Measurements from ENCODE around the gene GYPC. TPM values are rescaled to one million over a fixed set of nuclear protein-coding genes. Genes with fewer than 3 reads are reported as not detected.

The GYPC gene
- total RNA-seq, 2 experiments from 2014 or later = 148 to 157 TPM

- no peak overlapping the region for H3K4me3 Mint-ChIP-seq
- ATAC-seq (ENCODE audit: poor library complexity) = no peak
These were observed 29.7 kb downstream of the GYPC start for GRCh38 chr2:126685629-126686028.

GRCh38 chr2:126686286-126686685 lies 30.3 kb downstream of the GYPC start:
- ChIA-PET CTCF (no interaction called here), POLR2A (no interaction called here)
- H3K27ac ChIP-seq (ENCODE audit: low read depth in 1 of 2, low read length in 2 of 2) = no peak overlapping the region
- no peak for TF ChIP-seq CTCF (IDR thresholded peaks at IDR 0.05)
- no peak overlapping the region for H3K4me3 ChIP-seq (ENCODE audit: low read length)
- peaks cover 2% of the 10 kb centered on the region for H3K9me3 Mint-ChIP-seq
- H3K27me3 Mint-ChIP-seq = no peaks in the 10 kb centered on the region
- DNase-seq = no peak
- H3K9me3 ChIP-seq (ENCODE audit: control insufficient read depth in 1 of 2, insufficient read depth in 1 of 2, low read length in 2 of 2) = peaks cover 0 to 12% of the 10 kb centered on the region in 2 experiments
- H3K27me3 ChIP-seq (ENCODE audit: control insufficient read depth in 1 of 2, insufficient read depth in 2 of 2, low read length in 2 of 2) = no peaks in the 10 kb centered on the region
- H3K36me3 Mint-ChIP-seq (ENCODE audit: low read depth) = peaks cover 96% of the 10 kb centered on the region
- intact Hi-C loops (cut with DNase I, micrococcal nuclease) = no loop called here
- H3K36me3 ChIP-seq (ENCODE audit: insufficient read depth, low read length) = peaks cover 30% of the 10 kb centered on the region
- H3K27ac Mint-ChIP-seq = peak overlapping the region; percentile 44
- H3K4me1 Mint-ChIP-seq (ENCODE audit: low read depth) = peaks cover 38% of the 10 kb centered on the region
- H3K4me3 Mint-ChIP-seq = no peak overlapping the region
- no peak for ATAC-seq (ENCODE audit: poor library complexity)
- no peaks in the 10 kb centered on the region for H3K4me1 ChIP-seq (ENCODE audit: insufficient read depth, low read length)

More at GRCh38 chr2:126685629-126686028, 29.7 kb downstream of the GYPC start:
- intact Hi-C loops (cut with DNase I, micrococcal nuclease) = no loop called here
- no peak overlapping the region for H3K4me3 ChIP-seq (ENCODE audit: low read length)
- H3K4me1 Mint-ChIP-seq (ENCODE audit: low read depth) = peaks cover 45% of the 10 kb centered on the region
- no peaks in the 10 kb centered on the region for H3K4me1 ChIP-seq (ENCODE audit: insufficient read depth, low read length)
- H3K27me3 Mint-ChIP-seq = no peaks in the 10 kb centered on the region
- H3K36me3 ChIP-seq (ENCODE audit: insufficient read depth, low read length) = peaks cover 36% of the 10 kb centered on the region
- DNase-seq = no peak
- peak overlapping the region; percentile 44 for H3K27ac Mint-ChIP-seq
- H3K9me3 ChIP-seq (ENCODE audit: control insufficient read depth in 1 of 2, insufficient read depth in 1 of 2, low read length in 2 of 2) = peaks cover 0 to 12% of the 10 kb centered on the region in 2 experiments
- peaks cover 2% of the 10 kb centered on the region for H3K9me3 Mint-ChIP-seq
- CTCF ChIA-PET = no interaction called here
- POLR2A ChIA-PET = no interaction called here
- no peak overlapping the region for H3K27ac ChIP-seq (ENCODE audit: low read depth in 1 of 2, low read length in 2 of 2)
- no peaks in the 10 kb centered on the region for H3K27me3 ChIP-seq (ENCODE audit: control insufficient read depth in 1 of 2, insufficient read depth in 2 of 2, low read length in 2 of 2)
- H3K36me3 Mint-ChIP-seq (ENCODE audit: low read depth) = peaks cover 96% of the 10 kb centered on the region
- no peak for TF ChIP-seq CTCF (IDR thresholded peaks at IDR 0.05)

- Histone ChIP-seq H3K36me3 (ENCODE audit: insufficient read depth, low read length) (peaks cover 24% of the 10 kb centered on the region), H3K9me3 (ENCODE audit: control insufficient read depth in 1 of 2, insufficient read depth in 1 of 2, low read length in 2 of 2) (peaks cover 4 to 13% of the 10 kb centered on the region in 2 experiments), H3K4me3 (ENCODE audit: low read length) (no peak overlapping the region), H3K27ac (ENCODE audit: low read depth in 1 of 2, low read length in 2 of 2) (no peak overlapping the region), H3K4me1 (ENCODE audit: insufficient read depth, low read length) (no peaks in the 10 kb centered on the region), H3K27me3 (ENCODE audit: control insufficient read depth in 1 of 2, insufficient read depth in 2 of 2, low read length in 2 of 2) (no peaks in the 10 kb centered on the region)
- Mint-ChIP-seq H3K27me3 (no peaks in the 10 kb centered on the region), H3K4me1 (ENCODE audit: low read depth) (peaks cover 36% of the 10 kb centered on the region), H3K36me3 (ENCODE audit: low read depth) (peaks cover 96% of the 10 kb centered on the region), H3K4me3 (no peak overlapping the region), H3K9me3 (peaks cover 2% of the 10 kb centered on the region), H3K27ac (peak overlapping the region; percentile 44)
- intact Hi-C loops (cut with DNase I, micrococcal nuclease) = no loop called here
- ChIA-PET POLR2A (interaction anchor here (0.7 to 1.0 kb wide), 2 partner anchors 13 to 20 kb away, joined by 3 read pairs; no protein-coding TSS in a partner anchor), CTCF (no interaction called here)
- DNase-seq = no peak
- no peak for TF ChIP-seq CTCF (IDR thresholded peaks at IDR 0.05)
- ATAC-seq (ENCODE audit: poor library complexity) = no peak
These were observed 31.0 kb downstream of the GYPC start for GRCh38 chr2:126686841-126687485.

Measured in CD4-positive, alpha-beta T cell (primary cell).